WI38 (cell line): ENCODE data around the gene PTPRK.

Experiments used
- H3K4me3 ChIP-seq: 2 replicates; pipeline ENCODE4 v1.5.1; 2011; ENCODE audit warnings: low read depth, mild to moderate bottlenecking, control low read depth, low read length
- TF ChIP-seq, protein P1 (sequence below): IDR thresholded peaks from 2 replicates; pipeline ENCODE4 v1.5.1; 2012; ENCODE audit warnings: low read depth, mild to moderate bottlenecking, control low read depth, low read length

Gene PTPRK

DNA sequence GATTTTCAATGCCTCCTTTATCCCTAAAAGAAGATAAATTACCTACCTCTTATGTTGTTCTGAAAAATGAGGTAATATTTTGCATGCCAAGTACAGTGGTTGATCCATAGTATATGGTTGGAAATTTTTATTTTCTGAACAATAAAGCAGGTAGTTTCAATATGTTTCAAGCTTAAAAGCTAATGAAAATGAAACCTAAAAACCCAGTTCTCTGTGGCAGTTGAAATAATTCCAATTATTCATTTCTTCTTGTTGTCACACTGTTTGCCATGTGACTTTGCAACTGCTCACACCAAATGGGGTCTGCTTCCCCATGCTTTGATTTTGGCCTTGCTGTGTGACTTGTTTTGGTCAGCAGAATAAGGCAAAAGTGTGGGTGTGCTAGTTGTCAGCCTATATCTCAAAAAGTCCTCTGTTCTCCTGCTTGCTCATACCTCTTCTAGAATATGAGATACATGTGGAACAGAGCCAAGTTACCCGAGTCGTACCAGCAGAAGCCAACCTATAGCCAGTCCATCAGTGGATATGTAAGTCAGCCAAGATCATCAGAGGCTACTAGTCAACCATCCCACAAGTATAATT is 422.3 kb downstream of the PTPRK start:
- TF ChIP-seq, protein P1, sequence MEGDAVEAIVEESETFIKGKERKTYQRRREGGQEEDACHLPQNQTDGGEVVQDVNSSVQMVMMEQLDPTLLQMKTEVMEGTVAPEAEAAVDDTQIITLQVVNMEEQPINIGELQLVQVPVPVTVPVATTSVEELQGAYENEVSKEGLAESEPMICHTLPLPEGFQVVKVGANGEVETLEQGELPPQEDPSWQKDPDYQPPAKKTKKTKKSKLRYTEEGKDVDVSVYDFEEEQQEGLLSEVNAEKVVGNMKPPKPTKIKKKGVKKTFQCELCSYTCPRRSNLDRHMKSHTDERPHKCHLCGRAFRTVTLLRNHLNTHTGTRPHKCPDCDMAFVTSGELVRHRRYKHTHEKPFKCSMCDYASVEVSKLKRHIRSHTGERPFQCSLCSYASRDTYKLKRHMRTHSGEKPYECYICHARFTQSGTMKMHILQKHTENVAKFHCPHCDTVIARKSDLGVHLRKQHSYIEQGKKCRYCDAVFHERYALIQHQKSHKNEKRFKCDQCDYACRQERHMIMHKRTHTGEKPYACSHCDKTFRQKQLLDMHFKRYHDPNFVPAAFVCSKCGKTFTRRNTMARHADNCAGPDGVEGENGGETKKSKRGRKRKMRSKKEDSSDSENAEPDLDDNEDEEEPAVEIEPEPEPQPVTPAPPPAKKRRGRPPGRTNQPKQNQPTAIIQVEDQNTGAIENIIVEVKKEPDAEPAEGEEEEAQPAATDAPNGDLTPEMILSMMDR = no peak
- H3K4me3 ChIP-seq = no peak overlapping the region

DNA sequence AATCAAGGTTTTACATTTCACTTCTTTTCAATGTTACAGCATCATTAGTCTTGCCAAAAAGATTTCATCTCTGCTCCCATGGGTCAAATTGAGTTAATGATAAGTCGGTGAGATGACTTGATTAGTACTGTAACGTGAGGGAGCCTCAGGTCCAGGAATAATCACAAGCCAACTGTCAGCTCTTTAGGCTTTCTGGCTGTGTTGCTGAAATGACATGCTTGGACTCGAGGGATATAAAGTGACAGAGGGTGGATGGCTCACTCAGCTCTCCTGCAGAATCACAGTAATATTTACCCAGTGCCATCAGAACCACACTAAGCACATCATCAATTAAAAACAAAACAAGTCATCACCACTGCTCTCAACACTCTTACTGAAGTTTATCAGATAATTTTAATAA is 423.4 kb downstream of the PTPRK start:
- H3K4me3 ChIP-seq = no peak overlapping the region
- TF ChIP-seq, protein P1 = no peak

DNA sequence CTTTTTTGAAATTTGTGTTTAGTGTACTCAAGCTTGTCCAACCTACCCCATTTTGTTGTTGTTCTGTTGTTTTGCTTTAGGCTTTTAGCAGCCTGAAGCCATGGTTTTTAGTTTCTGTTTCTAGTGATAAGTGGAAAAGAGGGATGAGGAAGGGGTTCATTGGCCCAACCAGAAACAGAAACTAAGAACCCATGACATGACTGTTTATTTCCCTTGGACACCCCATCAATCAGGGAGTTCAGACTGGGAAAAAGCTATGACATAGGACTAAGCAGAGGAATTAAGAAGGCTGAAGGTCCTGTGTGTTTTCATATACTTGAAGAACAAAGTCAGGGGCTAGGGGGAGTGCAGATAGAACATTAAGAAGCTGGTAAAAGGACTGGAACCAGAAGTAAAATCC is 425.0 kb downstream of the PTPRK start:
- TF ChIP-seq, protein P1 = no peak
- H3K4me3 ChIP-seq = no peak overlapping the region

DNA sequence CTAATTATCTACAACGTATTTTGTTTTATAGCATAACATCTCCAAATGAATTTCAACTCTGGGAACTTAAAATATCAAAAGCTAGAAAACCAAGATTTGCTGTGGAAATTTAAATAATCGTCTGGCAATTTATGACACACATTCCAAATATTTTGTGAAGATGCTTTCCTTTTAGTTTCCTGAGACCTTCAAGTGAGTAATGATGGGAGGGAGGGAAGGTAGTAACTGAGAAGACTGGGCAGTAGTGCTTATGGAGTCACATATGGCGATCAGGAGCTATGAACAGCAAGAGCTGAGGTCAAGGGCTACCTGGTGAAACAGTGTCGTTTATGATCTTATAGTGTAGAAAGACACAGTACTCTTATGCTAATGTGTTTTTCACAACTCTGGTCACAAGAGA is 441.4 kb downstream of the PTPRK start:
- H3K4me3 ChIP-seq = no peak overlapping the region
- TF ChIP-seq, protein P1 = no peak

DNA sequence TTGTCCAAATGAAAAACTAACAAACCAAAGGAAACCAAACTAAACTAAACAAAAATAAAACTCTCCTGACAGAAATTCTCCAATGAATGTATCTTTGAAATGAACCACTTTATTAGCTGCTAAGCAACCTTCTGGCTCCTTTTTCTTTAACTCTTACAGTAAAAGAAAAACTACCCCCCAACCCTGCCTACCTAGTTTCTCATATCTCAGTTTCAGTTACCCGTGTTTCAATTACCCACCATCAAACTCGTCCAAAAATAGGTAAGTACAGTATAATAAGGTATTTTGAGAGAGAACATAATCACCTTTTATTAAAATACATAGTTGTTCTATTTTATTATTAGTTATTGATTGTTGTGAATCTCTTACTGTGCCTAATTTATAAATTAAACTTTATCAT is 442.1 kb downstream of the PTPRK start:
- H3K4me3 ChIP-seq = no peak overlapping the region
- TF ChIP-seq, protein P1 = no peak

DNA sequence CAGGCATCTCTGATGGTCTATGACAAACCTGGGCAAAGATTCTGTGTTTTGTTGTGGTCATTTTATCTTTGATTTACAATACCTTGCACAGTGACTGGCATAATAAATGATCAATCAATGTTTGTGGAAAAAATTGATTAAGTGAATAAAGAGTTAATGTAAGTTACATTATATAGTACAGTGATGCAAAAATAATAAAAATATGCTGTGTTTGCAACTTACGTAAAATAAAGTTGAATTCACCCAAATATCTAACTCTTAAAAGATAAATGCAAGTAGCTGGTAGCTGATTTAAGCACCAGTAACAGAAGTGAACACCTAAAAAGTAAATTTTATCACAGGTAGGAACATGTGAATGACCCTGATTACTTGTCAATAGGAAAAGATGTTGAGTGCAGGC is 443.6 kb downstream of the PTPRK start:
- TF ChIP-seq, protein P1 = no peak
- no peak overlapping the region for H3K4me3 ChIP-seq

DNA sequence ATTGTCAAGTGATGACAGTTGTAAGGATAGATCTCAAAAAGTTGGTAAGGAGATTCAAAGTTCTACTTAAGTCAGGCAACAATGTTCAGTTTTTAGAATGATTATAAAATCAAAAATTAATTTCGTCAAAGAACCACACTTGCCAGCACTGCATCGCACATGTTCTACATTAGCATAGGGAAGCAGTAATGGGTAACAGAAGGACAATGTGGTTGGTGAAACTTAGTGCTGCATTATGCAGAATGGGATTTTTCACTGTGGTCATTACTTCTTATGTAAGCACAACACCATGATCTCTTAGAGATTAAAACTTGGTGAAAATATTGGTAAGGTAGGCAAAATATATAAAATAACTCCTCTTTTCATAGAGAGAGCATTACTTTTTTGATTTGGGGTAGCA is 445.8 kb downstream of the PTPRK start:
- no peak overlapping the region for H3K4me3 ChIP-seq
- TF ChIP-seq, protein P1 = no peak
